RPMI7951 (cell line): ENCODE data around the gene DEK. TPM values are rescaled to one million over a fixed set of nuclear protein-coding genes. Genes with fewer than 3 reads are reported as not detected.
"Not testable (repeated sequence)": the region's sequence is repeated elsewhere in the genome, so short reads cannot be mapped to it uniquely, and the experiment has no call there.

Experiments used
- DNase-seq: peaks from one replicate; pipeline ENCODE4 v3.0.0-alpha.2; 2012; ENCODE audit warnings: low read depth
- total RNA-seq: library from RNA; depleted of rRNA; stranded (reverse); fragments of >200 nt; shearing (Covaris generic); gene quantifications from 2 replicates; pipeline ENCODE4 v1.2.3, GENCODE V29; 2014; rRNA removed

Gene DEK
- total RNA-seq: 190 and 227 TPM in 2 replicates

- DNase-seq: peak; percentile 83
Measured at GRCh38 chr6:18264219-18264922, at the start of gene DEK. DEK (minus strand) TSS chr6:18264530; CDS start chr6:18263987, 543 bp downstream.

GRCh38 chr6:18312368-18312767 is 48.0 kb upstream of the DEK start:
- no peak for DNase-seq

GRCh38 chr6:18310010-18310409 is 45.7 kb upstream of the DEK start:
- not testable (repeated sequence) for DNase-seq

GRCh38 chr6:18309046-18309445 is 44.7 kb upstream of the DEK start:
- DNase-seq: no peak

- DNase-seq: peak; percentile 3
Measured at GRCh38 chr6:18308070-18308735, 43.9 kb upstream of the DEK start.

GRCh38 chr6:18306977-18307376 is 42.6 kb upstream of the DEK start:
- DNase-seq: peak; percentile 39

GRCh38 chr6:18302561-18303439 is 38.5 kb upstream of the DEK start:
- DNase-seq: peak; percentile 20

- peak; percentile 79 for DNase-seq
Measured at GRCh38 chr6:18293076-18293904, 29.0 kb upstream of the DEK start.

- no peak for DNase-seq
Measured at GRCh38 chr6:18289283-18289682, 25.0 kb upstream of the DEK start.

GRCh38 chr6:18284261-18284660 is 19.9 kb upstream of the DEK start:
- DNase-seq: no peak

- no peak for DNase-seq
Measured at GRCh38 chr6:18281564-18281963, 17.2 kb upstream of the DEK start.

GRCh38 chr6:18280084-18280483 is 15.8 kb upstream of the DEK start:
- peak; percentile 11 for DNase-seq

- no peak for DNase-seq
Measured at GRCh38 chr6:18279422-18279821, 15.1 kb upstream of the DEK start.

- DNase-seq: no peak
Measured at GRCh38 chr6:18277237-18278006, 13.1 kb upstream of the DEK start.

- DNase-seq: no peak
Measured at GRCh38 chr6:18276610-18277236, 12.4 kb upstream of the DEK start.

GRCh38 chr6:18270216-18270615 is 5.9 kb upstream of the DEK start:
- DNase-seq: no peak

- no peak for DNase-seq
Measured at GRCh38 chr6:18269717-18270116, 5.4 kb upstream of the DEK start.

GRCh38 chr6:18269253-18269652 is 4.9 kb upstream of the DEK start:
- peak; percentile 83 for DNase-seq

GRCh38 chr6:18268066-18268465 is 3.7 kb upstream of the DEK start:
- DNase-seq: no peak

- no peak for DNase-seq
Measured at GRCh38 chr6:18266523-18266912, 2.2 kb upstream of the DEK start.
